K562 (cell line): ENCODE data around the gene GATB. TPM values are rescaled to one million over a fixed set of nuclear protein-coding genes. Genes with fewer than 3 reads are reported as not detected.

ENCODE experiments used
- ATAC-seq: fragments of 200-7000 bp; cut with Tn5 transposase; 3 replicates; pipeline ENCODE4 v1.9.1; 2020; ENCODE audit warnings: moderate library complexity
- BruUV-seq: library from RNA; stranded (reverse); fragments of 400-500 nt; replicated peaks from 2 replicates; lab custom pipeline; 2021; lab: Mats Ljungman, UMichigan
- CTCF ChIA-PET: fragments of 300-600 bp; formaldehyde crosslinking; extraction: SDS; loops from one replicate; lab custom pipeline; 2021; ENCODE audit warnings: low intra/inter-chr PET ratio; lab: Yijun Ruan, JAX
- POLR2A ChIA-PET: fragments of 300-600, 350-650 bp; sonication (Branson Sonifier 250); formaldehyde crosslinking; extraction: SDS; loops from one replicate; lab custom pipeline; 2021; ENCODE audit warnings: antibody characterized with exemption, inconsistent platforms; lab: Yijun Ruan, JAX
- DNase-seq, 4 experiments: peaks; one replicate each; pipeline versions ENCODE4 v3.0.0 to v3.0.0-alpha.2; 2011 to 2018; ENCODE audit warnings: low spot score in 3 of 4, mixed read lengths in 3 of 4; ENCODE audit errors: extremely low read depth in 1 of 4
- FAIRE-seq: peaks from 2 replicates; lab custom pipeline; 2011; peaks lifted over from hg19 to GRCh38; lab: Jason Lieb, UNC
- H2AFZ ChIP-seq: 2 replicates; pipeline ENCODE4 v1.6.0; 2011; ENCODE audit warnings: low read depth, low read length, control low read depth, inconsistent platforms
- H3K27ac ChIP-seq: fragments of 200-600 bp; 3 replicates; pipeline ENCODE4 v1.8.0; 2011; ENCODE audit warnings: low read depth, mild to moderate bottlenecking, control low read depth, inconsistent platforms, low read length, moderate library complexity, mixed read lengths; ENCODE audit errors: extremely low read depth
- H3K27me3 ChIP-seq, 2 experiments: fragments of 300-600 bp in 1 of 2; 2 replicates in 1 of 2; 3 replicates in 1 of 2; pipeline versions ENCODE4 v1.6.0 to v1.8.0; 2011; ENCODE audit warnings: inconsistent platforms in 2 of 2, low read length in 2 of 2, mild to moderate bottlenecking in 1 of 2, mixed read lengths in 1 of 2, moderate library complexity in 1 of 2; ENCODE audit not compliant: control insufficient read depth in 2 of 2, insufficient read depth in 2 of 2
- H3K36me3 ChIP-seq: fragments of 300-600 bp; 3 replicates; pipeline ENCODE4 v1.8.0; 2011; ENCODE audit warnings: mild to moderate bottlenecking, low read length, inconsistent platforms; ENCODE audit not compliant: control insufficient read depth, insufficient read depth
- H3K4me1 ChIP-seq, 2 experiments: fragments of 200-600 bp in 1 of 2; replicated peaks in 1 of 2; 2 replicates in 1 of 2; 3 replicates in 1 of 2; pipeline versions ENCODE4 v1.5.1 to v1.8.0; 2011; ENCODE audit warnings: inconsistent platforms in 2 of 2, low read length in 2 of 2, mild to moderate bottlenecking in 1 of 2, mixed read lengths in 1 of 2, moderate library complexity in 1 of 2; ENCODE audit not compliant: control insufficient read depth in 2 of 2, insufficient read depth in 2 of 2
- H3K4me2 ChIP-seq: 2 replicates; pipeline ENCODE4 v1.6.1; 2011; ENCODE audit warnings: low read length, control low read depth, inconsistent platforms, mixed read lengths; ENCODE audit not compliant: insufficient read depth
- H3K4me3 ChIP-seq: fragments of 200-600 bp; sonication (generic), shearing (Covaris generic); 2 replicates; pipeline ENCODE4 v1.5.1; 2016; ENCODE audit warnings: control low read depth, inconsistent platforms
- H3K79me2 ChIP-seq: fragments of 200-600 bp; 3 replicates; pipeline ENCODE4 v1.8.0; 2011; ENCODE audit warnings: low read length, inconsistent platforms; ENCODE audit not compliant: control insufficient read depth, insufficient read depth
- H3K9ac ChIP-seq, 2 experiments: 2 replicates each; pipeline versions ENCODE4 v1.6.0 to v1.6.1; 2011; ENCODE audit warnings: low read depth in 2 of 2, low read length in 2 of 2, control low read depth in 1 of 2, inconsistent platforms in 1 of 2, mild to moderate bottlenecking in 1 of 2, mixed read lengths in 1 of 2; ENCODE audit not compliant: insufficient read depth in 1 of 2
- H3K9me1 ChIP-seq: one replicate; pipeline ENCODE4 v1.6.0; 2011; ENCODE audit warnings: inconsistent platforms, mild to moderate bottlenecking, low read length, moderate library complexity; ENCODE audit not compliant: control insufficient read depth, insufficient read depth
- H3K9me3 ChIP-seq: replicated peaks from 2 replicates; pipeline ENCODE4 v1.5.1; 2011; ENCODE audit warnings: low read depth, low read length, inconsistent platforms; ENCODE audit not compliant: control insufficient read depth, insufficient read depth
- H4K20me1 ChIP-seq: replicated peaks from 2 replicates; pipeline ENCODE4 v1.6.1; 2011; ENCODE audit warnings: low read length, inconsistent platforms, mixed read lengths; ENCODE audit not compliant: control insufficient read depth, insufficient read depth
- ARHGAP35 ChIP-seq: fragments of 450-650 bp; IDR thresholded peaks from 2 replicates; pipeline ENCODE4 v1.6.1; 2018; ENCODE audit not compliant: partially characterized antibody
- FOSL1 ChIP-seq: fragments of 200-800 bp; sonication (Bioruptor generic); conservative IDR thresholded peaks from 2 replicates; pipeline ENCODE4 v1.6.1; 2016; ENCODE audit warnings: missing genetic modification characterization, missing compliant biosample characterization
- GATA2 ChIP-seq: sonication (generic); formaldehyde crosslinking; IDR thresholded peaks from 2 replicates; pipeline ENCODE4 v1.4.0; 2020; ENCODE audit warnings: mild to moderate bottlenecking, missing genetic modification reagents
- HSF4 ChIP-seq: fragments of 250-450 bp; sonication (Bioruptor Pico); IDR thresholded peaks from 2 replicates; pipeline ENCODE4 v2.1.2; 2022; ENCODE audit warnings: mild to moderate bottlenecking, moderate library complexity, borderline replicate concordance
- KDM5B ChIP-seq: fragments of 200-600 bp; sonication (generic); IDR thresholded peaks from 2 replicates; pipeline ENCODE4 v1.6.1; 2012; ENCODE audit warnings: low read depth, mild to moderate bottlenecking, moderate library complexity, low read length, control low read depth, inconsistent platforms; ENCODE audit not compliant: insufficient replicate concordance
- KHSRP ChIP-seq: fragments of 450-650 bp; IDR thresholded peaks from 2 replicates; pipeline ENCODE4 v1.6.1; 2017
- KLF10 ChIP-seq: fragments of 250-450 bp; sonication (Bioruptor Pico); IDR thresholded peaks from 2 replicates; pipeline ENCODE4 v1.6.1; 2021; ENCODE audit warnings: matching md5 sums
- NCOA1 ChIP-seq: fragments of 450-650 bp; IDR thresholded peaks from 2 replicates; pipeline ENCODE4 v1.6.1; 2016; ENCODE audit warnings: low read depth
- NFE2 ChIP-seq: IDR thresholded peaks from 2 replicates; pipeline ENCODE4 v1.6.1; 2014; ENCODE audit warnings: antibody characterized with exemption, low read depth
- POLR2H ChIP-seq: IDR thresholded peaks from 2 replicates; pipeline ENCODE4 v1.6.1; 2016; ENCODE audit warnings: missing genetic modification characterization, low read depth, mild to moderate bottlenecking, control low read depth, missing compliant biosample characterization, moderate library complexity
- WGBS: fragments of 100-300 bp; shearing (Covaris generic); methylation state at CpG from one replicate; pipeline ENCODE4 v1.1.6; 2016; ENCODE audit warnings: low coverage, mixed read lengths; ENCODE audit not compliant: insufficient coverage; ENCODE audit errors: missing lambda C conversion rate; 5-methylcytosine and 5-hydroxymethylcytosine counted together
- in situ Hi-C: fragments of 300-500 bp; cut with MboI; formaldehyde crosslinking; loops from 4 replicates; pipeline ENCODE4 v1.15.0; 2018; ENCODE audit warnings: inconsistent platforms, mixed read lengths
- intact Hi-C: fragments of 100-400 bp; cut with micrococcal nuclease; formaldehyde crosslinking; loops from 2 replicates; pipeline ENCODE4 v1.14.2; 2022
- polyA plus RNA-seq, 8 experiments: library from polyadenylated mRNA; depleted of rRNA in 4 of 8; stranded (reverse) in 5 of 8; unstranded in 3 of 8; fragments of >200 nt; fragmentation: Nextera tagmentation in 2 of 8; fragmentation: Illumina TruSeq in 1 of 8; extraction: Ambion mirVana in 2 of 8; extraction: Trizol in 1 of 8; gene quantifications; 2 replicates each; pipeline versions ENCODE4 v1.2.1 to v1.2.3, GENCODE V29; 2011 to 2014; ENCODE audit warnings: inconsistent platforms in 1 of 8, missing spikeins in 1 of 8
- total RNA-seq, 7 experiments: library from RNA; depleted of rRNA in 6 of 7; stranded (reverse); fragments of >200 nt in 6 of 7; fragmentation: Illumina TruSeq in 2 of 7; extraction: Trizol in 2 of 7; gene quantifications; 2 replicates each; pipeline versions ENCODE4 v1.2.1 to v1.2.3, GENCODE V29; 2011 to 2021; ENCODE audit warnings: low replicate concordance in 1 of 7
- TF ChIP-seq, protein P1 (sequence below): fragments of 250-450 bp; sonication (Bioruptor Pico); IDR thresholded peaks from 2 replicates; pipeline ENCODE4 v1.4.0; 2020; ENCODE audit warnings: borderline replicate concordance
- TF ChIP-seq, protein P2 (sequence below): IDR thresholded peaks from 2 replicates; pipeline ENCODE4 v1.6.1; 2014; ENCODE audit warnings: antibody characterized with exemption

Gene GATB
- total and polyA plus RNA-seq, 9 of the 15 experiments (the other 6 are each of a cell fraction or from before 2014, with no cell fraction given) = 15.3 to 31.8 (median 26.2) TPM

DNA sequence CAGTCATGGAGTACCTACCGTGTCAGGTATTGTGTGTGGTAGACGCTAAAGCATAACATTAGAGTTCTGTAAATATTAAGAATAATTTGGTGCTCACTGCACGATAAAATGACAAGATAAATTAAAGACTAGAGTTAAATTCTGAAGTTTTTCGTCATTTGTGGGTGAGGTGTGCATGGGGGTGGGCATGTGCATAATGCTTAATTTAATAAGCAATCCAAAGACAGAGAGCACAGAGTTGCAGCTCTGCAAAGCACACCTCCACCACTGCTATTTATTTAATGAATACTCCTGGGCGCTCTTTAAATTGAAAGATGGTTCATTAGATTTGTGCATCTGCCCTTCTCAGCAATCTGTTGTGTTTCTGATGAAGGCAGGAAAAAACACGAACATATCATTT is 62.6 kb downstream of the GATB start:
- CTCF ChIA-PET = no interaction called here
- intact Hi-C loops = no loop called here
- no peak overlapping the region for H3K4me3 ChIP-seq
- FAIRE-seq = no peak
- TF ChIP-seq KLF10 (CRISPR knock-in tag) = no peak
- TF ChIP-seq HSF4 (CRISPR knock-in tag) = no peak
- TF ChIP-seq KDM5B = no peak
- TF ChIP-seq ARHGAP35 = no peak
- no peak for TF ChIP-seq FOSL1
- TF ChIP-seq, protein P1, sequence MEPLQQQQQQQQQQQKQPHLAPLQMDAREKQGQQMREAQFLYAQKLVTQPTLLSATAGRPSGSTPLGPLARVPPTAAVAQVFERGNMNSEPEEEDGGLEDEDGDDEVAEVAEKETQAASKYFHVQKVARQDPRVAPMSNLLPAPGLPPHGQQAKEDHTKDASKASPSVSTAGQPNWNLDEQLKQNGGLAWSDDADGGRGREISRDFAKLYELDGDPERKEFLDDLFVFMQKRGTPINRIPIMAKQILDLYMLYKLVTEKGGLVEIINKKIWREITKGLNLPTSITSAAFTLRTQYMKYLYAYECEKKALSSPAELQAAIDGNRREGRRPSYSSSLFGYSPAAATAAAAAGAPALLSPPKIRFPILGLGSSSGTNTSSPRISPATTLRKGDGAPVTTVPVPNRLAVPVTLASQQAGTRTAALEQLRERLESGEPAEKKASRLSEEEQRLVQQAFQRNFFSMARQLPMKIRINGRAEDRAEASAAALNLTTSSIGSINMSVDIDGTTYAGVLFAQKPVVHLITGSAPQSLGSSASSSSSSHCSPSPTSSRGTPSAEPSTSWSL (CRISPR knock-in tag) = no peak
- TF ChIP-seq NFE2 = no peak
- TF ChIP-seq, protein P2, sequence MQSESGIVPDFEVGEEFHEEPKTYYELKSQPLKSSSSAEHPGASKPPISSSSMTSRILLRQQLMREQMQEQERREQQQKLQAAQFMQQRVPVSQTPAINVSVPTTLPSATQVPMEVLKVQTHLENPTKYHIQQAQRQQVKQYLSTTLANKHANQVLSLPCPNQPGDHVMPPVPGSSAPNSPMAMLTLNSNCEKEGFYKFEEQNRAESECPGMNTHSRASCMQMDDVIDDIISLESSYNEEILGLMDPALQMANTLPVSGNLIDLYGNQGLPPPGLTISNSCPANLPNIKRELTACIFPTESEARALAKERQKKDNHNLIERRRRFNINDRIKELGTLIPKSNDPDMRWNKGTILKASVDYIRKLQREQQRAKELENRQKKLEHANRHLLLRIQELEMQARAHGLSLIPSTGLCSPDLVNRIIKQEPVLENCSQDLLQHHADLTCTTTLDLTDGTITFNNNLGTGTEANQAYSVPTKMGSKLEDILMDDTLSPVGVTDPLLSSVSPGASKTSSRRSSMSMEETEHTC = no peak
- no peak for TF ChIP-seq NCOA1
- TF ChIP-seq POLR2H = no peak
- no peak for TF ChIP-seq GATA2 (CRISPR knock-in tag)
- TF ChIP-seq KHSRP = no peak
- TF ChIP-seq, all 486 proteins: peak for 0
- DNase-seq = no peak
- no peaks in the 10 kb centered on the region for H3K9me1 ChIP-seq
- in situ Hi-C loops = no loop called here
- H3K79me2 ChIP-seq = no peaks in the 10 kb centered on the region
- no peak for ATAC-seq
- no peak overlapping the region for H3K4me2 ChIP-seq
- H3K27ac ChIP-seq = no peak overlapping the region
- no peak overlapping the region for H2AFZ ChIP-seq
- BruUV-seq = no TSS peak
- H3K27me3 ChIP-seq = no peaks in the 10 kb centered on the region
- H3K4me1 ChIP-seq = no peaks in the 10 kb centered on the region; a peak in 1 of 5 replicates
- no peak overlapping the region for H3K9ac ChIP-seq
- H3K36me3 ChIP-seq = 0 out of 3 replicates have a peak, but pooled peaks cover 7% of the 10 kb centered on the region
- no peaks in the 10 kb centered on the region for H3K9me3 ChIP-seq
- no peaks in the 10 kb centered on the region for H4K20me1 ChIP-seq
- 80% methylated on average over 6 of the region's 6 CpGs for WGBS
- POLR2A ChIA-PET = no interaction called here
